ENCODE results near the gene TBC1D22A. TPM values are rescaled to one million over a fixed set of nuclear protein-coding genes. Genes with fewer than 3 reads are reported as not detected.

TBC1D22A gene
- total and polyA plus RNA-seq, 2 experiments from 2014 or later, result 9.6 to 13.3 TPM

DNA sequence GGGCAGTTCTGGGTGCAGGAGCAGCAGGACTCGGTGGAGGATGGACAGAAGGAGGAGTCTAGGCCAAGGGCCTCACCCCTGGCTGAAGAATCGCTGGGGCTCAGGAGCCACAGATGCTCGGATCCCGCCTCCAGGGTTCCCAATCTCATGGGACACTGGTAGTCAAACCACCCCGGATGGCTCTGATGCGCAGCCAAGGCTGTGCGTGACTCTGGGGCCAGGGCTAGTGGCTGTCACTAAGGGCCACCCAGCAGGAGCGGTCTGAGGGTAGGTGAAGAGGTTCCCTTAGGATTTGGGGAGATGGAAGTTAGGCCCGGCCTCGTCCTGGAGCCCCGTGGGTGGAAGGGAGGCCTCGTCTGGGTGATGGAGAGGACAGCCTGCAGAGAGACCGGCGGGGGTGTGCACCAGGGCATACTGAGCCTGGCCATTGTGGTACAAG is 300.6 kb downstream of the TBC1D22A start:
- peaks cover under 1% of the 10 kb centered on the region for H3K27me3 Mint-ChIP-seq (ENCODE audit: insufficient read depth, low read depth, poor library complexity)
- H3K9me3 Mint-ChIP-seq, result no peaks in the 10 kb centered on the region
- no peaks in the 10 kb centered on the region for H3F3A ChIP-seq (replicated peaks; ENCODE audit: low read depth)
- no peaks in the 10 kb centered on the region for H4K20me1 ChIP-seq (replicated peaks; ENCODE audit: insufficient read depth)
- no peaks in the 10 kb centered on the region for H3K36me3 ChIP-seq (ENCODE audit: insufficient read depth)
- TF ChIP-seq JUNB (IDR thresholded peaks at IDR 0.05; ENCODE audit: unreplicated experiment) (no peak), CREB1 (CRISPR knock-in tag; IDR thresholded peaks at IDR 0.05; ENCODE audit: low read depth) (no peak), NANOG (IDR thresholded peaks at IDR 0.05; ENCODE audit: borderline replicate concordance) (no peak), EZH2phosphoT487 (IDR thresholded peaks at IDR 0.05; ENCODE audit: unreplicated experiment) (no peak), ZNF331 (CRISPR knock-in tag; IDR thresholded peaks at IDR 0.05; ENCODE audit: low read depth) (no peak), STAT1 (IDR thresholded peaks at IDR 0.05; ENCODE audit: unreplicated experiment) (no peak)
- TF ChIP-seq, protein P1, sequence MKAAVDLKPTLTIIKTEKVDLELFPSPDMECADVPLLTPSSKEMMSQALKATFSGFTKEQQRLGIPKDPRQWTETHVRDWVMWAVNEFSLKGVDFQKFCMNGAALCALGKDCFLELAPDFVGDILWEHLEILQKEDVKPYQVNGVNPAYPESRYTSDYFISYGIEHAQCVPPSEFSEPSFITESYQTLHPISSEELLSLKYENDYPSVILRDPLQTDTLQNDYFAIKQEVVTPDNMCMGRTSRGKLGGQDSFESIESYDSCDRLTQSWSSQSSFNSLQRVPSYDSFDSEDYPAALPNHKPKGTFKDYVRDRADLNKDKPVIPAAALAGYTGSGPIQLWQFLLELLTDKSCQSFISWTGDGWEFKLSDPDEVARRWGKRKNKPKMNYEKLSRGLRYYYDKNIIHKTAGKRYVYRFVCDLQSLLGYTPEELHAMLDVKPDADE (IDR thresholded peaks at IDR 0.05), result no peak
- TF ChIP-seq, protein P2, sequence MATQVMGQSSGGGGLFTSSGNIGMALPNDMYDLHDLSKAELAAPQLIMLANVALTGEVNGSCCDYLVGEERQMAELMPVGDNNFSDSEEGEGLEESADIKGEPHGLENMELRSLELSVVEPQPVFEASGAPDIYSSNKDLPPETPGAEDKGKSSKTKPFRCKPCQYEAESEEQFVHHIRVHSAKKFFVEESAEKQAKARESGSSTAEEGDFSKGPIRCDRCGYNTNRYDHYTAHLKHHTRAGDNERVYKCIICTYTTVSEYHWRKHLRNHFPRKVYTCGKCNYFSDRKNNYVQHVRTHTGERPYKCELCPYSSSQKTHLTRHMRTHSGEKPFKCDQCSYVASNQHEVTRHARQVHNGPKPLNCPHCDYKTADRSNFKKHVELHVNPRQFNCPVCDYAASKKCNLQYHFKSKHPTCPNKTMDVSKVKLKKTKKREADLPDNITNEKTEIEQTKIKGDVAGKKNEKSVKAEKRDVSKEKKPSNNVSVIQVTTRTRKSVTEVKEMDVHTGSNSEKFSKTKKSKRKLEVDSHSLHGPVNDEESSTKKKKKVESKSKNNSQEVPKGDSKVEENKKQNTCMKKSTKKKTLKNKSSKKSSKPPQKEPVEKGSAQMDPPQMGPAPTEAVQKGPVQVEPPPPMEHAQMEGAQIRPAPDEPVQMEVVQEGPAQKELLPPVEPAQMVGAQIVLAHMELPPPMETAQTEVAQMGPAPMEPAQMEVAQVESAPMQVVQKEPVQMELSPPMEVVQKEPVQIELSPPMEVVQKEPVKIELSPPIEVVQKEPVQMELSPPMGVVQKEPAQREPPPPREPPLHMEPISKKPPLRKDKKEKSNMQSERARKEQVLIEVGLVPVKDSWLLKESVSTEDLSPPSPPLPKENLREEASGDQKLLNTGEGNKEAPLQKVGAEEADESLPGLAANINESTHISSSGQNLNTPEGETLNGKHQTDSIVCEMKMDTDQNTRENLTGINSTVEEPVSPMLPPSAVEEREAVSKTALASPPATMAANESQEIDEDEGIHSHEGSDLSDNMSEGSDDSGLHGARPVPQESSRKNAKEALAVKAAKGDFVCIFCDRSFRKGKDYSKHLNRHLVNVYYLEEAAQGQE (IDR thresholded peaks at IDR 0.05; ENCODE audit: unreplicated experiment), result no peak
- no peak for DNase-seq (ENCODE audit: low spot score)
- H3K4me2 ChIP-seq, result no peak overlapping the region
- no peak overlapping the region; the same call in 1 of the 2 replicates for H3K27ac Mint-ChIP-seq
- peaks cover 5% of the 10 kb centered on the region; the same call in 1 of the 3 replicates for H3K4me1 Mint-ChIP-seq
- H3K9me2 ChIP-seq (ENCODE audit: insufficient read depth), result no peaks in the 10 kb centered on the region
- H3K27ac ChIP-seq (ENCODE audit: low read depth), result no peak overlapping the region
- no peaks in the 10 kb centered on the region for H3K4me1 ChIP-seq (ENCODE audit: insufficient read depth)
- H3K27me3 ChIP-seq (ENCODE audit: insufficient read depth), result no peaks in the 10 kb centered on the region
- H3K36me3 Mint-ChIP-seq (ENCODE audit: low read depth), result no peaks in the 10 kb centered on the region; the same call in 1 of the 3 replicates
- H2AFZ ChIP-seq, result no peak overlapping the region
- H3K4me3 Mint-ChIP-seq, result no peak overlapping the region
- ATAC-seq, result no peak
- H3K4me3 ChIP-seq, result no peak overlapping the region
- H3K79me2 ChIP-seq (replicated peaks; ENCODE audit: insufficient read depth), result no peaks in the 10 kb centered on the region

DNA sequence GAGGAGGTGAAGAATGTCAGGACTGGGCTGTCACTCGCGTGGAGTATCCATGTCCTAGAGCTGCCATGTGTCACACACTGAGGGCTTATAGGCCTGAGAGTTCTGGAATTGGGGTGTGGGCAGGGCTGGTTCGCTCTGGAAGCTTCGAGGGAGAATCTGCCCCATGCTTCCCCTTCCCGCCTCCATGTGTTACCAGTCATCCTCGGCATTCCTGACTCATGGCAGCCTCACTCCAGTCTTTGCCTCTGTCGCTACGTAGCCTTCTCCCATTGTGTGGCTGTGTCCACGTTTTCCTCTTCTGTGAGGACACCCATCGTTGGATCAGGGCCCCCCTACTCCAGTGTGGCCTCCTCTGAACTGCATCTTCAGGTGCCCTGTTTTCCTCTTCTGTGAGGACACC is 301.2 kb downstream of the TBC1D22A start:
- Histone ChIP-seq H4K20me1 (replicated peaks; ENCODE audit: insufficient read depth) (no peaks in the 10 kb centered on the region), H3K4me2 (no peak overlapping the region), H3F3A (replicated peaks; ENCODE audit: low read depth) (no peaks in the 10 kb centered on the region), H3K27ac (ENCODE audit: low read depth) (no peak overlapping the region), H2AFZ (no peak overlapping the region), H3K4me1 (ENCODE audit: insufficient read depth) (no peaks in the 10 kb centered on the region), H3K27me3 (ENCODE audit: insufficient read depth) (no peaks in the 10 kb centered on the region), H3K9me2 (ENCODE audit: insufficient read depth) (no peaks in the 10 kb centered on the region), H3K79me2 (replicated peaks; ENCODE audit: insufficient read depth) (no peaks in the 10 kb centered on the region), H3K4me3 (no peak overlapping the region), H3K36me3 (ENCODE audit: insufficient read depth) (no peaks in the 10 kb centered on the region)
- Mint-ChIP-seq H3K27ac (no peak overlapping the region), H3K27me3 (ENCODE audit: insufficient read depth, low read depth, poor library complexity) (peaks cover 2% of the 10 kb centered on the region), H3K4me1 (peaks cover 5% of the 10 kb centered on the region; the same call in 1 of the 3 replicates), H3K36me3 (ENCODE audit: low read depth) (no peaks in the 10 kb centered on the region; the same call in 1 of the 3 replicates), H3K4me3 (no peak overlapping the region), H3K9me3 (no peaks in the 10 kb centered on the region)
- DNase-seq (ENCODE audit: low spot score), result no peak
- no peak for ATAC-seq
- TF ChIP-seq, protein P1 (IDR thresholded peaks at IDR 0.05), result no peak
- TF ChIP-seq JUNB (IDR thresholded peaks at IDR 0.05; ENCODE audit: unreplicated experiment) (no peak), CREB1 (CRISPR knock-in tag; IDR thresholded peaks at IDR 0.05; ENCODE audit: low read depth) (no peak), EZH2phosphoT487 (IDR thresholded peaks at IDR 0.05; ENCODE audit: unreplicated experiment) (no peak), STAT1 (IDR thresholded peaks at IDR 0.05; ENCODE audit: unreplicated experiment) (no peak), NANOG (IDR thresholded peaks at IDR 0.05; ENCODE audit: borderline replicate concordance) (no peak), EZH2 (IDR thresholded peaks at IDR 0.05; ENCODE audit: low read depth, unreplicated experiment) (no peak), ZNF331 (CRISPR knock-in tag; IDR thresholded peaks at IDR 0.05; ENCODE audit: low read depth) (no peak), ZNF114 (CRISPR knock-in tag; IDR thresholded peaks at IDR 0.05) (no peak)
- TF ChIP-seq, protein P3, sequence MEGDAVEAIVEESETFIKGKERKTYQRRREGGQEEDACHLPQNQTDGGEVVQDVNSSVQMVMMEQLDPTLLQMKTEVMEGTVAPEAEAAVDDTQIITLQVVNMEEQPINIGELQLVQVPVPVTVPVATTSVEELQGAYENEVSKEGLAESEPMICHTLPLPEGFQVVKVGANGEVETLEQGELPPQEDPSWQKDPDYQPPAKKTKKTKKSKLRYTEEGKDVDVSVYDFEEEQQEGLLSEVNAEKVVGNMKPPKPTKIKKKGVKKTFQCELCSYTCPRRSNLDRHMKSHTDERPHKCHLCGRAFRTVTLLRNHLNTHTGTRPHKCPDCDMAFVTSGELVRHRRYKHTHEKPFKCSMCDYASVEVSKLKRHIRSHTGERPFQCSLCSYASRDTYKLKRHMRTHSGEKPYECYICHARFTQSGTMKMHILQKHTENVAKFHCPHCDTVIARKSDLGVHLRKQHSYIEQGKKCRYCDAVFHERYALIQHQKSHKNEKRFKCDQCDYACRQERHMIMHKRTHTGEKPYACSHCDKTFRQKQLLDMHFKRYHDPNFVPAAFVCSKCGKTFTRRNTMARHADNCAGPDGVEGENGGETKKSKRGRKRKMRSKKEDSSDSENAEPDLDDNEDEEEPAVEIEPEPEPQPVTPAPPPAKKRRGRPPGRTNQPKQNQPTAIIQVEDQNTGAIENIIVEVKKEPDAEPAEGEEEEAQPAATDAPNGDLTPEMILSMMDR (conservative IDR thresholded peaks at IDR 0.05; ENCODE audit: low read depth in 2 of 2), result no peak
- TF ChIP-seq, protein P2 (IDR thresholded peaks at IDR 0.05; ENCODE audit: unreplicated experiment), result no peak
